ENCODE results near the gene GABBR2. TPM values are rescaled to one million over a fixed set of nuclear protein-coding genes. Genes with fewer than 3 reads are reported as not detected.
A peak's percentile ranks its signal among the peaks of the same experiment; 100 is the strongest.
"Not testable (repeated sequence)": the region's sequence is repeated elsewhere in the genome, so short reads cannot be mapped to it uniquely, and the experiment has no call there.

GABBR2 gene
- total RNA-seq, 1 donor from 2014 or later: not detected

DNA sequence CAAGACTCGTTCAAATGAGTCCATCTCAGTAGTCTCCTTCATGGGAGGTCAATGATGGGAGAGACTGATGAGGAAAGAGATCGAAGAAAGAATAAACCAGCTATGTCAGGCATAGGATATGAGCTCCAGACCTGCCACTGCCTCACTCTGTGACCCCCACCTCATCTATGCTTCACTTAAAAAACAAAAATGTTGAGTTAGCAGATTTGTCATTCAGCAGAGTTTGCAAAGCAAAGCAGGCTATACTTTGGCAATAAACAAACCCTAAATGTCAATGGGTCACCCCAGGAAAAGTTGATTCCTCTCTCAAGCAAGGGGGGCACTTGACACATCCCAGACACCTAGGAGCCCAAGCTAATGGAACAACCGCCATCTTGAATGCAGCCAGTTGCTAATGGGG lies 117.0 kb downstream of the GABBR2 start:
- intact Hi-C loops (cut with micrococcal nuclease): no loop called here
- no peak overlapping the region for H3K4me3 Mint-ChIP-seq (ENCODE audit: low read depth)
- no peak overlapping the region for H3K27ac Mint-ChIP-seq
- no peaks in the 10 kb centered on the region for H3K9me3 Mint-ChIP-seq
- no peaks in the 10 kb centered on the region for H3K4me1 Mint-ChIP-seq (ENCODE audit: low read depth)
- H3K36me3 Mint-ChIP-seq (ENCODE audit: low read depth): no peaks in the 10 kb centered on the region
- DNase-seq (ENCODE audit: low spot score): no peak
- peaks cover 9% of the 10 kb centered on the region for H3K27me3 Mint-ChIP-seq (ENCODE audit: low read depth)

DNA sequence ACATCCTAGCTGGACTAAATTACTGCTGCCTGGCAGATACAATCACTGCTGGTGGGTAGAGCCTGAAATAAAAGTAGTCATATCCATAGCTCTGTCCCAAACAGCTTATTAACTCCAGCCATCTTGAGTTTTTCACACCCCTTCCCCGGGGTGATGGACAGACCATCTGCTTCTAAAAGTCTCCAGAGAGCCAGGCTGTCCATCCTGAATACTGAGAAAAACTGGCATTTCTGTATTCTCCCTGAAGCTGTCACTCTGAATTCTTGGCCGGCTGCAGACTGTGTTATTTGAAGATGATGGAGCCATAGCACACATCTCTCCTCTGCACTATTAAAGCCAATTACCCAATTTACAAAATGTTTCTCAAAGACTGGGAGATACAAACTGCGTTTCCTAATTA lies 118.6 kb downstream of the GABBR2 start:
- no peak overlapping the region for H3K27ac Mint-ChIP-seq
- H3K4me1 Mint-ChIP-seq (ENCODE audit: low read depth): no peaks in the 10 kb centered on the region
- no peaks in the 10 kb centered on the region for H3K36me3 Mint-ChIP-seq (ENCODE audit: low read depth)
- H3K9me3 Mint-ChIP-seq: no peaks in the 10 kb centered on the region
- peaks cover 10% of the 10 kb centered on the region for H3K27me3 Mint-ChIP-seq (ENCODE audit: low read depth)
- DNase-seq (ENCODE audit: low spot score): no peak
- no peak overlapping the region for H3K4me3 Mint-ChIP-seq (ENCODE audit: low read depth)
- intact Hi-C loops (cut with micrococcal nuclease): no loop called here

DNA sequence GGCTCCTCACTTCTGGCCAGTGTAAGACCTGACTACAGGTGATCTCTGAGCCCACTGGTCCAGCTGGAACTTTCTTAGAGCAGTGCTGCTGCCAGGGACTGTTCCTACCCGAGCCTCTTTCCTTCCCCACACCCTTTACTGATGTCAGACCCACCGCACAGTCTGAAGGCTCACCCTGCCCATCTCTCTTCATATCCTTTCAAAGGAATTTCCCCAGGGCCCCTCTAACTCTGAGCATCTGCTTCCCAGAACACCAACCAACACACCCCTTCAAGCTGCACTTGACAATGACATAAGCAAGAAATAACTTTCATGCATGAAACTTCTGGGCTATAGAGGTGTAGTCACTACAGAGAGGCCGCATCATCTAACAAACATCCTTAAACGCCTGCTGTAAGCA lies 119.6 kb downstream of the GABBR2 start:
- Mint-ChIP-seq H3K36me3 (ENCODE audit: low read depth) (no peaks in the 10 kb centered on the region), H3K4me3 (ENCODE audit: low read depth) (no peak overlapping the region), H3K4me1 (ENCODE audit: low read depth) (peaks cover 3% of the 10 kb centered on the region), H3K27me3 (ENCODE audit: low read depth) (peaks cover 13% of the 10 kb centered on the region), H3K9me3 (no peaks in the 10 kb centered on the region), H3K27ac (no peak overlapping the region)
- intact Hi-C loops (cut with micrococcal nuclease): no loop called here
- DNase-seq (ENCODE audit: low spot score): no peak

DNA sequence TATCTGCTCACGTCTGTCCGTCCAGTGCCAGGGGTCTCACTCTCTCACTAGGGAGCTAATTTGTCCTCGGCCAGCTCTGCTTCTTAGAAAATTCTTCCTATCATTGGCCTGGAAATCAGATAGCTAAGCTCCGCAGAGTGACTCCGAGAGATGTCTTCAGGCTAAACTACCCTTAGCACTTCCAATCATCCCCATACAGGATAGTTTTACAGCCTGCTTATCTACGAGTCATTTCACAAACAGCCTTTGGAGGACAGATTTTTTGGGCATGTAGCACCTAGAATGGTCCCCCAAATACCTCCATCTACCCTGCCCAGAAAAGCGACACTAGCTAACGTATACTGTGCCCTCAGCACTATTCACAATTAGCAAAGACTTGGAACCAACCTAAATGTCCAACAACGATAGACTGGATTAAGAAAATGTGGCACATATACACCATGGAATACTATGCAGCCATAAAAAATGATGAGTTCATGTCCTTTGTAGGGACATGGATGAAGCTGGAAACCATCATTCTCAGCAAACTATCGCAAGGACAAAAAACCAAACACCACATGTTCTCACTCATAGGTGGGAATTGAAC lies 123.8 kb downstream of the GABBR2 start:
- peaks cover 26% of the 10 kb centered on the region for H3K27me3 Mint-ChIP-seq (ENCODE audit: low read depth)
- H3K4me1 Mint-ChIP-seq (ENCODE audit: low read depth); intact Hi-C loops (cut with micrococcal nuclease); H3K36me3 Mint-ChIP-seq (ENCODE audit: low read depth); H3K4me3 Mint-ChIP-seq (ENCODE audit: low read depth); H3K27ac Mint-ChIP-seq; H3K9me3 Mint-ChIP-seq; DNase-seq (ENCODE audit: low spot score): not testable (repeated sequence)

DNA sequence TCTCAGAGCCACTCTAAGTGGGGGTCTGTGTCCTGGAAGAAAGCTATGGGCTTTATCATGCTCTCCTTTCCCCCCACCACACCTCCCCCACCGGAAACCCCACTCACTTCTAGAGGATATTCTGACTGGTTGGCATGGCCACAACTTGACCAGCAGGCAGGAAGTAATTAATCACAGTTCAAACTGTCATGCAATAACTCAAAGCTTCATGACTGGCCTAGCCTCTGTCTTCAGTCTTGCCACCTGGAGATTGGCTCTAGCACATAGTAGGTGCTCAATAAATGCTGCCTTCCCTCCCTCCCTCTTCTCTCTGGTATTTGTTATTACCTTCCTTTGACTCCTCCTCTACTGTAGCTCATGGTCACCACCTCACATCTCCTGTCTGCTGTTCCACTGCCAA lies 124.7 kb downstream of the GABBR2 start:
- peaks cover 32% of the 10 kb centered on the region for H3K27me3 Mint-ChIP-seq (ENCODE audit: low read depth)
- H3K4me1 Mint-ChIP-seq (ENCODE audit: low read depth): peaks cover 3% of the 10 kb centered on the region
- no peak for DNase-seq (ENCODE audit: low spot score)
- no peaks in the 10 kb centered on the region for H3K36me3 Mint-ChIP-seq (ENCODE audit: low read depth)
- H3K9me3 Mint-ChIP-seq: no peaks in the 10 kb centered on the region
- intact Hi-C loops (cut with micrococcal nuclease): no loop called here
- no peak overlapping the region for H3K27ac Mint-ChIP-seq
- no peak overlapping the region for H3K4me3 Mint-ChIP-seq (ENCODE audit: low read depth)

DNA sequence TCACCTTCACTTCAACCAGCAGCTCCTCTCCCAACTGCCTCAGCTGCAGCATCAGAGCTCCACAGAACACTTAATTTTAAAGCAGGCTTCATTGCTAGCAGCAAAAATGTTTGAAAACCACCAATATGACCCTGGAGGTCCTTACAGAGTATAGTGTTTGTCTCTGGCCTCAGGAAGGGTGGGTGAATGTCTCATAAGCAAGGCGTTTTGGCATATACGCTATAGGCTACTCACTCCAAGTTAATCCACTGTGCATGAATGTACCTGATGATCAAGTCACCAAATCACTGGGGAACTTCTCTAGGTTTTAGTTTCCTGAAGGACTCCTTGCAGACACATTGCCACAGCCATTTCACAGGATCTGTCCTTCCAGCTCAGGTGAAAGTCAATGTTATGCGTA lies 125.3 kb downstream of the GABBR2 start:
- Mint-ChIP-seq H3K27me3 (ENCODE audit: low read depth) (peaks cover 36% of the 10 kb centered on the region), H3K9me3 (no peaks in the 10 kb centered on the region), H3K4me1 (ENCODE audit: low read depth) (peaks cover 3% of the 10 kb centered on the region), H3K4me3 (ENCODE audit: low read depth) (no peak overlapping the region), H3K27ac (no peak overlapping the region), H3K36me3 (ENCODE audit: low read depth) (no peaks in the 10 kb centered on the region)
- intact Hi-C loops (cut with micrococcal nuclease): no loop called here
- DNase-seq (ENCODE audit: low spot score): no peak

DNA sequence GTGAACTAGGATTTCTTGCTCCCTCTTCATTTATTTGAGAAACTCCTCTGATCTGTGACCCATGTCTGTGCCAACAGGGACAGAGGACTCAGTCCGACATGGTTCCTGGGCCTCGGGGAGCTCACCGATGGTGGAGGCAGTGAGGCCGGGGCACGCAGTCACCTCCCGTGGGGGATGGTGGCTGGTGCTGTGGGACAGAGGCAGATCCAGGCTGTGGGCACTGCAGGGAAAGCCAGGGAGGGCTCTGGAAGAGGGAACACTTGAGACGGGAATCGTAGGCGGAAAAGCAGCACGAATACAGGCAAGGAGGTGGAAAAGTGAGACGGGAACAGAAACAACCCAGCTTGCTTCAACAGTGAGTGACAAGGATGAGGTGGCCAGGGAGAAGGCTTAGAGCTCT lies 127.8 kb downstream of the GABBR2 start:
- H3K4me3 Mint-ChIP-seq (ENCODE audit: low read depth): no peak overlapping the region
- no peak for DNase-seq (ENCODE audit: low spot score)
- H3K27ac Mint-ChIP-seq: no peak overlapping the region
- H3K27me3 Mint-ChIP-seq (ENCODE audit: low read depth): peaks cover 38% of the 10 kb centered on the region
- H3K4me1 Mint-ChIP-seq (ENCODE audit: low read depth): peaks cover 8% of the 10 kb centered on the region
- intact Hi-C loops (cut with micrococcal nuclease): no loop called here
- H3K36me3 Mint-ChIP-seq (ENCODE audit: low read depth): no peaks in the 10 kb centered on the region
- H3K9me3 Mint-ChIP-seq: no peaks in the 10 kb centered on the region

DNA sequence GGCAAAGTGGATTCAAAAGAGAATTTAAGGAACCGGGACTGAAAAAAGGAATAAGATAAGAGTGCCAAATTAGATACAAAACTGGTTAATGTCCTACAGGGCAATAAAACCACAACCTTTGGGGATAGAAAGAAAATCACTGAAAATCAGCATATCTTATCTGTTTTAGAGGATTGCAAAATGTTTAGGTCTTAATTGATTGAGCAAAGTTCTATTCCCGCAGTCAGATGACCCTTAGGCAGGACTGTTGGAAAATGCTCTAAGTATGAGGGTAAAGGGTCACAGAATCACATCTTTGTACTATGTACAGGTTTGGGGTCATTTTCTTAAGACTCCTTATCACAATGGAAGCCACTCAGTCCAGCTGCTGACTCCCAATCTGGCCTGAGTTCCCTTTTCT lies 129.0 kb downstream of the GABBR2 start:
- DNase-seq (ENCODE audit: low spot score): no peak
- Mint-ChIP-seq H3K27me3 (ENCODE audit: low read depth) (peaks cover 42% of the 10 kb centered on the region), H3K4me1 (ENCODE audit: low read depth) (peaks cover 19% of the 10 kb centered on the region), H3K4me3 (ENCODE audit: low read depth) (no peak overlapping the region), H3K36me3 (ENCODE audit: low read depth) (no peaks in the 10 kb centered on the region), H3K9me3 (no peaks in the 10 kb centered on the region), H3K27ac (no peak overlapping the region)
- intact Hi-C loops (cut with micrococcal nuclease): no loop called here

DNA sequence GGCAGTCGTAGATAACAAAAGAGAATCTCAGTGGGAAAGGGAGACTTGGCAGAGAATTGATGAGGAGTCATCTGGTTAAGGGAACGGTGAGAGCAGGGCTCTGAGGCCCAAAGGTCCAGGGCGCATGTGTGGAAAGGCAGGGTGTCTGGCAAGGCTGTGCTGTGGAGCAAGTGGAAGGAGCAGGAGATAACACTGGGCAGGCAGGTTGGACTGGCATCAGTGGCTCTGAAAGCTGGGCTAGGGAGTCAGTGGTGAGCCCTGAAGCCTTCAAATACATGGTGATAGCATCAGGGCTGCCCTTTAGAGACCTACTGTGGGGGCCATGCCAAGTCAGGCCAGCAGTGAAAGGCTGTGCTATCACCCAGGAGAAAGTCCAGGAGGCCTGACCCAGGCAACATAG lies 131.3 kb downstream of the GABBR2 start:
- Mint-ChIP-seq H3K9me3 (no peaks in the 10 kb centered on the region), H3K4me3 (ENCODE audit: low read depth) (no peak overlapping the region), H3K4me1 (ENCODE audit: low read depth) (peaks cover 16% of the 10 kb centered on the region), H3K27me3 (ENCODE audit: low read depth) (peaks cover 45% of the 10 kb centered on the region), H3K27ac (no peak overlapping the region), H3K36me3 (ENCODE audit: low read depth) (no peaks in the 10 kb centered on the region)
- intact Hi-C loops (cut with micrococcal nuclease): no loop called here
- DNase-seq (ENCODE audit: low spot score): no peak

DNA sequence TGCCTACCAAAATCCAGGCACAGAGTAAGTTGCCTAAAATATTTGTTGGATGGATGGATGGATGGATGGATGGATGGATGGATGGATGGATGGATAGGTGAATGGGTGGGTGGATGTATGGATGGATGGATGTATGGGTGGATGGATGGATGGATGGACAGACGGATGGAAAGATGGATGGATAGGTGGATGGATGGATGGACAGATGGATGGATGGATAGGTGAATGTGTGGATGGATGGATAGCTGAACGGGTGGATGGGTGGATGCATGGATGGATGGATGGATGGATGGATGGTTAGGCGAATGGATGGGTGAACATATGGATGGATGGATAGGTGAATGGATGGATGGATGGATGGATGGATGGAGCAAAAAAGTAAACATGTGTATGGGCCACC lies 131.9 kb downstream of the GABBR2 start:
- Mint-ChIP-seq H3K4me1 (ENCODE audit: low read depth) (peaks cover 16% of the 10 kb centered on the region), H3K27ac (no peak overlapping the region), H3K4me3 (ENCODE audit: low read depth) (no peak overlapping the region), H3K27me3 (ENCODE audit: low read depth) (peaks cover 40% of the 10 kb centered on the region), H3K9me3 (no peaks in the 10 kb centered on the region), H3K36me3 (ENCODE audit: low read depth) (no peaks in the 10 kb centered on the region)
- intact Hi-C loops (cut with micrococcal nuclease): no loop called here
- DNase-seq (ENCODE audit: low spot score): no peak

DNA sequence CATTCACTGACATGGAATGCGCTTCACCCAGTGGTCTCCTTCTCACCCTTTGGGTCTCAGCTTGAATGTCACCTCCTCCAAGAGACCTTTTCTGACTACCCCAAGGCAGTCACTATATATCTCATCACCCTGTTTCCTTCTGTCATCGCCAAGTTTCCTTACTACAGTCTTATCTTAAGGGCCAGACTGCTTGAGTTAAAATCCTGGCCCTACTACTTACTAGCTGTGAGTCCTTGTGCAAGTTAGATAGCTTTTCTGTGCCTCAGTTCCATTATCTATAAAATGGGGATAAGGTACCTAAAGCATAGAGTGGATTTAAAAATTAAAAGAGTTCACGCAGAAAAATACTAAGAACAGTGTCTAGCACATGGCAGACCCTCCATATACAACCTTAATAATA lies 132.4 kb downstream of the GABBR2 start:
- peaks cover 16% of the 10 kb centered on the region for H3K4me1 Mint-ChIP-seq (ENCODE audit: low read depth)
- intact Hi-C loops (cut with micrococcal nuclease): no loop called here
- DNase-seq (ENCODE audit: low spot score): no peak
- no peak overlapping the region for H3K4me3 Mint-ChIP-seq (ENCODE audit: low read depth)
- no peaks in the 10 kb centered on the region for H3K36me3 Mint-ChIP-seq (ENCODE audit: low read depth)
- no peaks in the 10 kb centered on the region for H3K9me3 Mint-ChIP-seq
- peaks cover 40% of the 10 kb centered on the region for H3K27me3 Mint-ChIP-seq (ENCODE audit: low read depth)
- H3K27ac Mint-ChIP-seq: no peak overlapping the region

DNA sequence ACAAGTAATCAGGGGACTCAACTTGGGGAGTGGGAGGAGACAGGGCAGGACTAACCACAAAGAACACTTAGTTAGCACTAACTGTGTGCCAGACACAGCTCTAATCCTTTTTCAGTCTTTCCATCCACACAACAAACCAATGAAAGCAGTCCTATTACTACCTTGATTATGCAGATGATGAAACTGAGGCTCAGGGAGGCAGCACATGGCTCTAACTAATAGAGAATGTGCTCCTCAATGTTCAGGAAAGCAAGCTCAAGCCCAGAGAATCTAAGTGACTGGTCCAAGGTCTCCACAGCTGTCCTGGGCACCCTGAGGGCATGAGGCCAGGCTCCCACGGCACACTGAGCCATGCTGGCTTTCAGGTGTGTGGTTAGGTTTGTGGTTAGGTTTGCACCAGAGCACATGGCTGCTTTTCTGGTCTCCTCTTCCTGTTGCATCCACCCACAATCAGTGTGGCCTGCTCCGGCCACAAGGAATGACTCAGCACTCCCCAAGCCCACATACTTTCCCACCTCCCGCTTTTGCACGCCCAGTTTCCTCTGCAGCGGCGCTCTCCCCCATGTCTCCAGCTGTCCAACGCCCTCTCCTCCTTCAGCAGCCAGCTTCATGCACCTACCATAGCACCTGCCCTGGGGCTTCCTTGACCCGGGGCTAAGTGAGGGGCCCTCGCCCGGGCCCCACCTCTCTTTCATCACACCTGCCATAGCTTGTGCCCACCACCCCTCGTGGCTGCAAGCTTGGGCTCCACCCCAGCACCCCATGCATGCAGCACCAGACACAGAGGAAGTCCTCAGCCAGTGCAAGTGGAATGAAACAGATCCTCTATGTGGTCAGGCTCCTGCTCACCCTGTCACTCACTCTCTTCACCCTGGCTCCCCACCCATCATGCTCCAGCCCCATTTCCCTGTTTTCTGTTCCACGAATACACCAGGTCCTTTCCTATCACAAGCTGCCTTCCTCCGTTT lies 133.1 kb downstream of the GABBR2 start:
- intact Hi-C loops (cut with micrococcal nuclease): no loop called here
- H3K4me3 Mint-ChIP-seq (ENCODE audit: low read depth): no peak overlapping the region
- H3K27me3 Mint-ChIP-seq (ENCODE audit: low read depth): peaks cover 36% of the 10 kb centered on the region
- DNase-seq (ENCODE audit: low spot score): peak; percentile 17
- H3K4me1 Mint-ChIP-seq (ENCODE audit: low read depth): peaks cover 16% of the 10 kb centered on the region
- no peak overlapping the region for H3K27ac Mint-ChIP-seq
- no peaks in the 10 kb centered on the region for H3K36me3 Mint-ChIP-seq (ENCODE audit: low read depth)
- no peaks in the 10 kb centered on the region for H3K9me3 Mint-ChIP-seq

DNA sequence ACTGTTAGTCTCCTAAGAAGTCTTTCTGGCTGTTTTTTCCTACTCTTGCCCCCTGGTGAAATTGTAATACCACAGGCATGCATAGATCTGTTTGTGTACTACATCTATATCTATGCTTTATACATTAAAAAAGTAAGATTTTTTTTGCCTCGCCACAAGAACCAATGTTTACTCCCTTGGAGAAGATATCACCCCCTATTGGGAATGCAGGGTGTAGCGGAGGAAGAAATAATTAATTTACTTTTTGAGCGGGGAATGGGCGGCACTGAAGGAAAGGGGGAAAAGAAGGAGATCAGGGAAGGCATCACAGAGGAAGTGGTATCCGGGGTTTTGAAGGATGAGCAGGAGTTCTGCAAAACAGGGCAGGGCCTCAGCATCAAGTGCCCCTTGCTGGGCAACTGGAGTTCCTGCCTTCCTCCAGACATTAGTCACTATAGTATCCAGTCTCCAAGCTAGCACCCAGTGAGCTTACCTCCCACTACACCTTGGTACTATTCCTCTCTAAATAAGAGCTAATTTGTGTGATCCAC lies 134.9 kb downstream of the GABBR2 start:
- intact Hi-C loops (cut with micrococcal nuclease): no loop called here
- Mint-ChIP-seq H3K27me3 (ENCODE audit: low read depth) (peaks cover 28% of the 10 kb centered on the region), H3K4me1 (ENCODE audit: low read depth) (peaks cover 16% of the 10 kb centered on the region), H3K36me3 (ENCODE audit: low read depth) (no peaks in the 10 kb centered on the region), H3K9me3 (no peaks in the 10 kb centered on the region), H3K27ac (no peak overlapping the region), H3K4me3 (ENCODE audit: low read depth) (no peak overlapping the region)
- DNase-seq (ENCODE audit: low spot score): no peak

Data from activated T-helper 2 cell treated with anti-CD3 and anti-CD28 coated beads, Interferon-gamma antibody, Interleukin-2, Interleukin-4, amounts not matched to agents 10 μg/mL and 5 μg/mL and 100 μg/mL, durations not matched to agents 14 hours and 24 hours and 36 hours (primary cell).